ENCODE measurements around the gene NECTIN2.
"Not testable (repeated sequence)": the region's sequence is repeated elsewhere in the genome, so short reads cannot be mapped to it uniquely, and the experiment has no call there.

The NECTIN2 gene

GRCh38 chr19:44856421-44857083 is 10.5 kb downstream of the NECTIN2 start:
- DNase-seq (ENCODE audit: low read depth) = no peak
- no peak for TF ChIP-seq CTCF (IDR thresholded peaks at IDR 0.05; ENCODE audit: insufficient read depth, low read depth, low read length, missing control alignments)
- no peak overlapping the region for H3K4me3 ChIP-seq (ENCODE audit: low read depth, low read length)

GRCh38 chr19:44857837-44858236 is 11.7 kb downstream of the NECTIN2 start:
- no peak for DNase-seq (ENCODE audit: low read depth)
- no peak for TF ChIP-seq CTCF (IDR thresholded peaks at IDR 0.05; ENCODE audit: insufficient read depth, low read depth, low read length, missing control alignments)
- H3K4me3 ChIP-seq (ENCODE audit: low read depth, low read length) = no peak overlapping the region

GRCh38 chr19:44861576-44861975 is 15.5 kb downstream of the NECTIN2 start:
- not testable (repeated sequence) for DNase-seq (ENCODE audit: low read depth); H3K4me3 ChIP-seq (ENCODE audit: low read depth, low read length)

- no peak overlapping the region for H3K4me3 ChIP-seq (ENCODE audit: low read depth, low read length)
- TF ChIP-seq CTCF (IDR thresholded peaks at IDR 0.05; ENCODE audit: insufficient read depth, low read depth, low read length, missing control alignments) = no peak
- no peak for DNase-seq (ENCODE audit: low read depth)
These were observed 17.9 kb downstream of the NECTIN2 start for GRCh38 chr19:44863990-44864389.

- TF ChIP-seq CTCF (IDR thresholded peaks at IDR 0.05; ENCODE audit: insufficient read depth, low read depth, low read length, missing control alignments) = no peak
- no peak overlapping the region for H3K4me3 ChIP-seq (ENCODE audit: low read depth, low read length)
- DNase-seq (ENCODE audit: low read depth) = no peak
These were observed 19.2 kb downstream of the NECTIN2 start for GRCh38 chr19:44865196-44865767.

GRCh38 chr19:44866664-44867063 is 20.6 kb downstream of the NECTIN2 start:
- no peak for TF ChIP-seq CTCF (IDR thresholded peaks at IDR 0.05; ENCODE audit: insufficient read depth, low read depth, low read length, missing control alignments)
- no peak overlapping the region for H3K4me3 ChIP-seq (ENCODE audit: low read depth, low read length)
- DNase-seq (ENCODE audit: low read depth) = no peak

GRCh38 chr19:44867578-44867977 is 21.5 kb downstream of the NECTIN2 start:
- no peak overlapping the region for H3K4me3 ChIP-seq (ENCODE audit: low read depth, low read length)
- no peak for DNase-seq (ENCODE audit: low read depth)
- no peak for TF ChIP-seq CTCF (IDR thresholded peaks at IDR 0.05; ENCODE audit: insufficient read depth, low read depth, low read length, missing control alignments)
